OCI-LY7 (cell line): ENCODE data around the gene KIAA0930.

Experiments used
- CTCF ChIP-seq: fragments of 200-600 bp; sonication (generic); conservative IDR thresholded peaks from 2 replicates; pipeline ENCODE4 v1.5.1; 2014; ENCODE audit warnings: mild to moderate bottlenecking, antibody characterized with exemption, low read length, moderate library complexity, mixed read lengths
- EZH2phosphoT487 ChIP-seq: fragments of 200-600 bp; sonication (generic); IDR thresholded peaks from 2 replicates; pipeline ENCODE4 v1.6.1; 2018; ENCODE audit warnings: low read depth, borderline replicate concordance, mild to moderate bottlenecking, mixed run types, antibody characterized with exemption, low read length, moderate library complexity, mixed read lengths

GRCh38 chr22:45240104-45240809, 437 bp downstream of the KIAA0930 start:
- TF ChIP-seq CTCF (no peak), EZH2phosphoT487 (no peak)
